ENCODE results near the gene AGGF1.
"Not testable (repeated sequence)": the region's sequence is repeated elsewhere in the genome, so short reads cannot be mapped to it uniquely, and the experiment has no call there.

AGGF1 gene

GRCh38 chr5:77030097-77031071 lies at the start of gene AGGF1:
Gene AGGF1, plus strand, starts transcription at chr5:77030404. Its CDS starts 363 bp downstream, at chr5:77030767.
- DNase-seq (ENCODE audit: low read depth), result peak; percentile 78

DNA sequence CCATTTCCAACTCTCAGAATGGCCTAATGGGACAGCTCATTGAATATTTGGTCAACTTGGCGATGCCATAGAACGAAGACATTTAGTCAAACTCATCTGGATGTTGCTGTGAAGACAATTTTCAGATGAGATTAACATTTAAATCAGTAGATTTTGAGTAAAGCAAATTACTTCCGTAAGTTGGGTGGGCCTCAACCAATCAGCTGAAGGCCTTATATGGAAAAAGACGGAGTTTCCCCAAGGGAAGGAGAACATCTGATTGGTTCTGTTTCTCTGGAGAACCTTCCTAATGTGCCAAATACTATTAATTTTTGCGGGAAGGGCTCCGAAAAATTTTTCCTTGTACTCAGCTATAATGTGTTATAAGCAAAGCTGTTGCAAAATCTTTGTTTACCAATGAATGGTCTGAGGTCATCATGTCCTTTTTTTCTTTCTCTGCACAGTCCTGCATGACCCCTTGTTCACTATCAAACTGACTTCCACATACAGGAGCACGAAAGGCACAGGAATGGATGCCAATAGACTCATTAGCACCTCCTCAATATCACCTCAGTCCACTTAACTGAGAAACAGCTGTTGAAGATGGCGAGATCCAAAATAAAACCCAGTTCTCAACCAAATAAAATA lies 49.6 kb upstream of the AGGF1 start:
- DNase-seq (ENCODE audit: low read depth), result no peak

DNA sequence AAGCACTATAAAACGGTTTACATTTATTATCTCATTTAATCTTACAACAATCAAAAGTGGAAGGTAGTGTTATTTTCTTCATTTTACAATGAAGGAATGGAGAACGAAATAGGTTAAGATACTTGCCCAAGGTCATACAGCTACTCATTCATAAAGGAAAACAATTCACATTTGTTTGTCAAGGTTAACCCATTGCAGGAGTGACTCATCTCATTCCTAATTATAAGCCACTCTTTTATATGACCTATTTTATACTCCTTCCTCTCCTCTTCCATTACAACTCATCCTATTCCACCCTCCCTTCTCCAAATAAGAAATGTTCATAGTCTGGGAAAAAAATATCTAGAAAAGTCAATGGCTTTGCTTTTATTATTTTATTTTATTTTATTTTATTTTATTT lies 47.8 kb upstream of the AGGF1 start:
- no peak for DNase-seq (ENCODE audit: low read depth)

- DNase-seq (ENCODE audit: low read depth), result no peak
Observed at GRCh38 chr5:76983468-76983867, 46.7 kb upstream of the AGGF1 start.

DNA sequence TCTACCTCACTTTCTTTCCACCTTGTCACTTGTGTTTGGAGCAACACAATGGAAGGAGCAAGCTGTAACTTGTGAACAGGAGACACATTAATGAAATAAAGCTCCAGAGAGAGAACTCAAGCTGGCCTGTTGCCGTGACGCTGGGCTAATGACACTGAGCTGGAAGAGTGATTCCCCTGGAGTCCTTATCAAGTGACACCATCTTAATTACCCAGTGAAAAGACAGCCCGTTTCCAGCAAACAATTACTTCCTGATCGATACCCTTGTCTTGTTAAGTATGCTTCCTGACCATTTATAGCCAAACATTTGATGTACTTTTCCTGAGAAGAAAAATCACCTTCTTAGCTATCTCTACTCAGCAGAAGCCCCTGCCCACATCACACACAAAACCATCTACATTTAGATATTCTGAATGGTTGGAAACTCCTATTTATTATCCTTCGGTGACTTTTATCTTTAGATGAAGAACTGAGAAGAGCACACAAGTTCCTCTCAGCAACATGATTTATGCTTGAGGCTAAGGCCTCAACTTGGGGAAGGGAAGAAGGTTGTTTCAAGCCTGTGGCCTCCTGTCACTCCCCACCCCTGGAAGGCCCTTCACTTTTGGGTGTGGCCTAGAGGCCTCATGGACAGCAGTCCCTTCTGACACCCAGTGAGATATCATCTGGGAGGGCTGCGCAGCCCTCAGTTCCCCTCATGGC lies 43.2 kb upstream of the AGGF1 start:
- no peak for DNase-seq (ENCODE audit: low read depth)

DNA sequence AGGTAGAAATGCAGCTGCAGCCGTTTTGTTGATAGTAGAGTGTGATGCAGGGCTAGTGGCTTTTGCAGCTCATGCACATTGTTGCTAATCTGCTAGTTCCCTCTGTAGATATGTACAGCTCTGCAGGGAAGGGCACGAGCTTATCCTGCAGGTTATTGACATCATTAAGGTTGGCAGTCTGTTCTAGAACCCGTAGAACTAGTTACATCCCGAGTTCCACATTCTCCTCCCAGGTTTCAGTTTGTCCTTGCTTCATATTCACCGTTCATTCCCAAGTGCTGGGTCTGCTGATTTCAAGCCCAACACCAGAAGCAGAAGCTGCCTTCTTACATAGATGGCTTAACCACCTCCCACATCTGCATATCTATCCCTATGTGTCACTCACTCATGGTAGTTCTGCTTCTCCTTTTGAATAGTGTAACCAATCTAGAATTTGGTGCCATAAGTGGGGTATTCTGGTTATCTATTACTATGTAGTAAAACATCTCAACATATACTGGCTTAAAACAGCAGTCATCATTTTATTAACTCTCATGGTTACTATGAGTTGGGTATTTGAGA lies 39.2 kb upstream of the AGGF1 start:
- DNase-seq (ENCODE audit: low read depth), result no peak

DNA sequence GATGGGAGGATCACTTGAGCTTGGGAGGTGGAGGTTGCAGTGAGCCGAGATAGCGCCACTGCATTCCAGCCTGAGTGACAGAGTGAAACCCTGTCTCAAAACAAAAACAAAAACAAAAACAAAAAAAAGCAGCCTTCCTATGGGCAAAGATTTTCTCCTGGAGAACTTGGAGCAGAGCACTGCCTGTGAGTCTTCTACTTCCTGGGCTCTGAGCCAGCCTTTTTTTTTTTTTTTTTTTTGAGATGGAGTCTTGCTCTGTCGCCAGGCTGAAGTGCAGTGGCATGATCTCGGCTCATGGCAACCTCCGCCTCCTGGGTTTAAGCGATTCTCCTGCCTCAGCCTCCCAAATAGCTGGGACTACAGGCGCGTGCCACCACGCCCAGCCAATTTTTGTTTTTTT lies 36.8 kb upstream of the AGGF1 start:
- DNase-seq (ENCODE audit: low read depth), result not testable (repeated sequence)

DNA sequence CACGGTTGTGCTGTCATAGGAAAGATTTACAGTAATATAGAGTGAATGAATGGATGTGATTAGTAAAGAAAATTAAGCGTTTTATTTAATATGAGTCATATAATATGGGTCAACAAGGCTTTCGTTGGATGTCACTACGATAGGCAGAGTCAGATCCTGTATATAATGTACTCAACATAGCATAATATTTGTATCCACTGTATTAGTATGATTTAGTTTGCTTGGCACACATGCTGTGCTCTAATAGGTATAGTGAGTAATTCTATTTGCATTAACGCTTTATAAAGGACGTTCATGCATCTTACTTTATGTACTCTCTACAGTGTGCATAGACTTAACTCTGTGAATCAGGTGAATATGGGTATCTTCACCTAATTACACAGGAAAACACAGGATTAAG lies 35.9 kb upstream of the AGGF1 start:
- no peak for DNase-seq (ENCODE audit: low read depth)

GRCh38 chr5:76998251-76998650 lies 32.0 kb upstream of the AGGF1 start:
- DNase-seq (ENCODE audit: low read depth), result not testable (repeated sequence)

GRCh38 chr5:76999451-76999850 lies 30.8 kb upstream of the AGGF1 start:
- DNase-seq (ENCODE audit: low read depth), result no peak

- no peak for DNase-seq (ENCODE audit: low read depth)
Observed at GRCh38 chr5:77003246-77003645, 27.0 kb upstream of the AGGF1 start.

- DNase-seq (ENCODE audit: low read depth), result no peak
Observed at GRCh38 chr5:77006124-77006523, 24.1 kb upstream of the AGGF1 start.

DNA sequence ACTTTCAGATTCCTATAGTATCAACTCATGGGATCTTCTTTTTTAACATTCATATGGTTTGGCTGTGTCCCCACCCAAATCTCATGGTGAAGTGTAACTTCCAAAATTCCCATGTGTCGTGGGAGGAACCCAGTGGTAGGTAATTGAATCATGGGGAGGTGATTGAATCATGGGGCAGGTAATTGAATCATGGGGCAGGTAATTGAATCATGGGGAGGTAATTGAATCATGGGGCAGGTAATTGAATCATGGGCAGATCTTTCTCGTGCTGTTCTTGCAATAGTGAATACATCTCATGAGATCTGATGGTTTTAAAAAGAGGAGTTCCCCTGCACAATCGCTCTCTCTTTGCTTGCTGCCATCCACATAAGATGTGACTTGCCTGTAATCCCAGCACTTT lies 21.8 kb upstream of the AGGF1 start:
- no peak for DNase-seq (ENCODE audit: low read depth)

DNA sequence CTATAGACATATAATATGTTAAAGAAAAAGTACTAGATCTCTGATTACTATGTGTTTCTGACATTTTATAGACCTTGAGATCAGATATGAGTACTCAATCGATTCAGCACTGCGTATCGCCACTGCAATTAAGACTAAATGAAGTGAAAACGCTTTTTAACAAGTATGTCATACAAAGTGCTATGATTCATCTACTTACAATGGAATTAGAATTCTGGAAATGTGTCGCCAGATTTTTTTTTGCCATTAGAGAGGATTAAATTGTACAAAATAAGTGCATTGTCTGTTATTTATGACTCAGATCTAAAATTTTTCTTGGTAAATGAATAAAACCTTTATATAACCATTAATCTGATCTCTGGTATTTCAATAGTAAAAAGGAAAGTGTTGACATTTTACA lies 20.0 kb upstream of the AGGF1 start:
- DNase-seq (ENCODE audit: low read depth), result no peak

- no peak for DNase-seq (ENCODE audit: low read depth)
Observed at GRCh38 chr5:77011498-77011897, 18.7 kb upstream of the AGGF1 start.

DNA sequence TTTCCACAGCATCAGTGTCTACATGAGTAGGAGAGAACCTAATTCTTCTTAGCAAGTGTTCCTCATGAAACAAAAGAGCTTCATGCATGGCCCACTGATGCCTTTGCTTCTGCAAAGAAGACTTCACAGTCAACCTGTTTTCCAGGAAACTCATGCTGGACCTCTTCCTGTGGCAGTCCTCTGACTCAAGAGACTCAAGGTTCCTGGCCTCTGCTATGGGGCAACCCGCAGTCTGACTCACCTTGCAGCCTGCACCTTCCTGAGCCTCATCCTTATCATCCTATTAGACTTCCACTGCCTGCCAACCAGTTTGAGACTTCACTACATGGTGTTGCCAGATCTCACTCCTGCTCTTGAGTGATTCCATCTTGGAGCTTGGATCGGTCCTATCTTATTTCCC lies 17.6 kb upstream of the AGGF1 start:
- no peak for DNase-seq (ENCODE audit: low read depth)

DNA sequence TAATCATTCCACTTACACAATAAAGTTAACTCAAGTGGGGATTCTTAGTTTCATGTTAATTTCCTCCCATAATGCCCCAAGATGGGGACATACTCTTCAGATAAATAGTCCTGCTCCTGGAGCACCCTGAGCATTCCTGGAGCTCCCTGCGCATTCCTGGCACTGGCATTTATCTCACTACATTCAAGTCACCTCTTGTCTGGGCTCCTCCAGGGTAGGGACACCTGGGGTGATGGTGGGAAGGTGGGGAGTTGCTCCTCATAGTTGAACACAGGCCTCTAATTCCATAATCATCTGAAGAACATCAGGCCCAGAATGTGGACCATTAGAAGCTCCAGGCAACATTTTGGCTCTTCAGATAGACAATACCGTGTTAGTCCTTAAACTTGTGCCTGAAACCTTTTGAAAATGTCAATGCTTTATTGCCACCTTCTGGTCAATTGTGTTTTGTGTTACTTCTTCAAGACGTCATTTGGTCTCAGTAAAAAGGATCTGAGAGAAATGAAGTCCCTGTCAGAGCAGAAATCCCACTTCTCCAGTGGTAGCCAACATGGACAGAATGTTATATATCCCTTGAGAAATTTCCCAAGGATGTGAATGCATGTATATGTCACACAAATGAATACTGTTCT lies 14.2 kb upstream of the AGGF1 start:
- no peak for DNase-seq (ENCODE audit: low read depth)

DNA sequence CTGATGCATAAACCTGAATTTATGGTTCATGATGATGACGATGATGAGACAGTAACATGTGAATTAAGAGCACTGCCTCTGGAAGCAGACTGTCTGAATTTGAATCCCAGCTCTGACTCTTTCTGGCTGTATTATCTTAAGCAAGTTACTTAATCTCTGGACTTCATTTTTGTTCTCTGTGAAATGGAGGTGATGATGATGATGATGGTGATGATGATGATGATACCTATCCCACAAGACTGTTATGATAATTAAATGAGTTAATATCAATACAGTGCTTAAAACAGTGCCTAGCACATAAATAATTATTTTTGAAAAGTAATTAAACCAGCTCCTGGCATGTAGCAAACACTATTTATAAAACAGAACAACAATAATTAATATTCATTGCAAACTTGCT lies 13.2 kb upstream of the AGGF1 start:
- no peak for DNase-seq (ENCODE audit: low read depth)

- DNase-seq (ENCODE audit: low read depth), result no peak
Observed at GRCh38 chr5:77017668-77018067, 12.5 kb upstream of the AGGF1 start.

GRCh38 chr5:77022511-77023417 lies 7.4 kb upstream of the AGGF1 start:
- no peak for DNase-seq (ENCODE audit: low read depth)

DNA sequence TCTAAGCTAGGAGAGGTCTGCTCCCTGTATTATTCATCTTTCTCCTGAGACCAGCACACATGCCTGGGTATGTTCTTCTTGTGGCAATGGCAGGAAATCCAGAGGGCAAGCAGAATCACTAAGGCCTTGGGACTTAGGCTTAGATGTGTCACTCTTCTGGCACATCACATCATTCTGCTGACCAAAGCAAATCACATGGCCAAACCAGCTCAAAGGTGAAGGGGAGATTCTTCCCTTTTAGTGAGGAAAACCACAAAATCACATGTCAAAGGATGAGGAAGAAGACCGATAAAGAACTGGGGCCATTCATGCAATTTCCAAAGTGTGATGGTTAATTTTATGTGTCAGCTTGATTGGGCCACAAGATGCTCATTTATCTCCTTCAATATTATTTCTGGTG lies 5.7 kb upstream of the AGGF1 start:
- DNase-seq (ENCODE audit: low read depth), result no peak

All from stimulated activated CD8-positive, alpha-beta memory T cell treated with anti-CD3 and anti-CD28 coated beads, Interleukin-12 subunit alpha, Interleukin-12 subunit beta, amount 100 ng/mL, for 4 hours (primary cell).